GM15510 (cell line): Measurements from ENCODE around the gene TAGLN2.

Experiments used
- POLR2A ChIP-seq: IDR thresholded peaks from 3 replicates; pipeline ENCODE4 v1.6.1; 2011; ENCODE audit warnings: borderline replicate concordance; ENCODE audit not compliant: insufficient read length; ENCODE audit errors: extremely low read depth

Gene TAGLN2

DNA sequence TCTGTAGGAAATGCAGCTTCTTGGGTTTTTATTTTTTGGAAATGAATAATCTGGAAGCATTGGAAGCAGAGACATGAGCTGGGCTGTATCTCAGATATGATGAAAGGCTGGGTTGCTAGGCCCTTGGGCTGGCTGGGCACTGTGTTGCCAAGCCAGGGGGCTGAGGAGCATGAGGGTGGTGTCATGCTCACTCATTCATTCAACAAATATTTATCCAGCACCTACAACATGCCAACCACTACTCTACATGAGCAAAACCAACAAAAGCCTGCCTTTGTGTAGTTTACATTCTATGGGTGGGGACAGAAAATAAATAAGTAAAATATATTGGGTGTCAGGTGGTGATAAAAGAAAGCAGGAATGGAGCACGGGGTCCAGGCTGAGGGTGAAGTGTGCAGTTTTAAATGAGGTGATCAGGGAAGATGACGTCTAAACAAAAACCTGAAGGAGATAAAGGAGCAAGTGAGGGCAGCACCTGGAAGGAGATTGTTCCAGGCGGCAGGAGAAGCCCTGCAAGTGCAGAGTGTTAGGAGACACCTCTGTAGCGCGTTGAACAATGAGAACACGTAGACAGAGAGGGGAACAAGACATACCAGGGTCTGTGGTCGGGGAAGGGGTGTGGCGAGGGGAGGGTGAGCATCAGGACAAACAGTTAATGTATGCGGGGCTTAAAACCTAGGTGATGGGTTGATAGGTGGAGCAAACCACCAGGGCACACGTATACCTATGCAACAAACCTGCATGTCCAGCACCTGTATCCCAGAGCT is 10.9 kb downstream of the TAGLN2 start:
- TF ChIP-seq POLR2A: no peak

DNA sequence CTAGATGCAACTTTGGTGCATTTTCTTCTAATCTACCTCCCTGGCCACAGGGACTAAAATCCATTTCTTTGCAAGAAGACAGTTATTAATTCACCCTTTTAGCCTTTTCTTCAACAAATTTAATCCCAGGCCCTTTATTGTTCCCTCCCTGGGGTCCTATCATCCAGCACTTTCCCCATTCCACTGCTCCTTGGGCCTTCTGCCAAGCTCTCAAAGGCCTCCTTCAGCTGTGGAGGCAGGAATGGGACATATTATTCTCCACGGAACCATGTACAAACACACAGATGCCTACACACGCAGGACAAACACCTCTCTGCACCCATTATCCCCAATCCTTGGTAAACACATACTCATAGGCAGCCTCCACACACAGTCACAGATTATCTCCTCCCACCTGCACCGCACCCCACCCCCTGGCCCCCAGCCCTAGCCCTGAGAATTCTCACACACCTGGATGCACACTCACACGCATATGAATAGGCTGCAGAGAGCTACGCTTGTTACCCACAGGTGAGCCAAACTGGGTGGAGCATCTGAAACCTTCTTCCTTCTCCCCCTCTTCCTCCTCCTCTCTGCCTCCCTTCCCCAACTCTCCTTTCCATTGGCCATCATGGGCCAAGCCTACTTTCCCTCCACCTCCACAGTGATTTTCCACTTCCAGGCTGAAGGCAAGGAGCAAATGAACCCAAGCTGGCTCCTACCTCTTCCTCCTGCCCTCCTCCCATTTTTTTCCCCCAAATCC is 11.7 kb downstream of the TAGLN2 start:
- TF ChIP-seq POLR2A: no peak

- no peak for TF ChIP-seq POLR2A
Observed at GRCh38 chr1:159911326-159912070, 13.8 kb downstream of the TAGLN2 start.

DNA sequence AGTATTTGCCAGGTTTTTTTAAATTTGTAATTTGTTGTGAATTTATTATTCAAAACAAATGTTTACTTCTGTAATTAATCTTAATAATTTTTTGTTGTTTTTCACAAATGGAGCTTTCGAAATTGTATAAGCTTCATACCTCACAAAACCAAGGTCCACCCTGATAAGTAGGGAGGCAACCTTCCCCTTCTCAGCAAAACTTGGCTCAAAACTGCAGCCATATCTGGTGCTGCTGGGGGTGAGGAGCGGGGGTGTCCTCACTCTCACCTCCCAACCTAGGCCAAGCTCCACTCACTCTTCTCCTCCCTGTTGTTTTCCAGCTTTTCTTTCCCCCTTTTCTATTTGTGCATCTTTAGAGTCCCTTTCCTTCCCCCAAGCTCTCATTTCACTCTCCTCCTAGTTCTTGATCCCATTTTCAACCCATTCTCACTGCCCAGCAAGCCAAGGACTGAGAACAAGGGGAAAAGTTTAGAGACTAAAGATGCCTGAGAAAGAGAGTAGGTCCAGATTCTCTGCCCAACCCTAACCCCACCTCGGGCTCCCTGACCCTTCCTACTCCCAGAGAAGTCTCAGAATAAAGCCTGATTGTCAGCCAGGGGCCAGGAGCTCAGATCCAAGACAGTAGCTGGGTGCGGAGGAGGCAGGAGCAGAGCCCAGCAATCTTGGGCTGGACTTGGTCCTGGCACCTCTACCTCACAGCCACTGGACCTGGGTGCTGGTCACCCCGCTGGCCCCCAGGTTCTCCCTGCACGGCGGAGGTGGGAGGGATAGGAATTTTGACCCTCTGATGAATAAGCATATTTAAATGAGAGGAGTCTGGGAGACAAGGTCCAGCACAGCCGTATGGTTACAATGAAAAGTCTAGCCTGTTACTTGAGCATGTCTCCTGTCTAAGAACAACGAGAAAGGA is 17.0 kb downstream of the TAGLN2 start:
- TF ChIP-seq POLR2A: no peak

GRCh38 chr1:159906960-159907359 is 18.3 kb downstream of the TAGLN2 start:
- TF ChIP-seq POLR2A: no peak

GRCh38 chr1:159902541-159902940 is 22.8 kb downstream of the TAGLN2 start:
- TF ChIP-seq POLR2A: no peak

GRCh38 chr1:159900755-159901360 is 24.4 kb downstream of the TAGLN2 start:
- no peak for TF ChIP-seq POLR2A

- no peak for TF ChIP-seq POLR2A
Observed at GRCh38 chr1:159900086-159900680, 25.1 kb downstream of the TAGLN2 start, which contains the start of gene CFAP45. Gene CFAP45 (minus strand): TSS chr1:159900165. CDS start chr1:159900098, 67 bp downstream.

GRCh38 chr1:159898527-159898926 is 26.8 kb downstream of the TAGLN2 start:
- TF ChIP-seq POLR2A: no peak

DNA sequence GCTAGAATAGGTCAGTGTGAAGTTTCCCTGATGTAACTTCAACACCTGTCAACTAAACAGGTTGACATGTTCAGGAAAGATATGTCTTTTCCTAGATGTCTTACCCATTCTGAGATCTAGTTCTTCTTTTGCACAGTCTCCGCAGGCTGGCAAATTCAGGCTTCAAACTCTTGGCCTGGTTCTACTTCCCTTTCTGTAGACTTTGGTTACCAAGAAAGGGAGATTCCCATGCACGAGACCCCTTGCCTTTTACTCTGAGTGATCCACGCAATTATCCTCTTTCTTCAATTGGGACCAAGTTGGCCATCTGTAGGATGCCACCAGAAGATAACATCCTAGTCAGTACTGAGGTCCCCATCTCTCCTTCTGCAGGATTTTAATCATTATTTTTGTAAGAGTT is 27.3 kb downstream of the TAGLN2 start:
- TF ChIP-seq POLR2A: no peak

GRCh38 chr1:159896546-159896930 is 28.8 kb downstream of the TAGLN2 start:
- no peak for TF ChIP-seq POLR2A

GRCh38 chr1:159895836-159896545 is 29.3 kb downstream of the TAGLN2 start:
- no peak for TF ChIP-seq POLR2A

- no peak for TF ChIP-seq POLR2A
Observed at GRCh38 chr1:159895286-159895685, 30.0 kb downstream of the TAGLN2 start.
